K562 (cell line): ENCODE results near the gene TRIM69. TPM values are rescaled to one million over a fixed set of nuclear protein-coding genes. Genes with fewer than 3 reads are reported as not detected.

Experiments
- C11orf30 ChIP-seq: fragments of 450-650 bp; IDR thresholded peaks from 2 replicates; pipeline ENCODE4 v1.6.1; 2016; ENCODE audit warnings: low read depth, mild to moderate bottlenecking
- CREB3 ChIP-seq: fragments of 450-650 bp; conservative IDR thresholded peaks from 2 replicates; pipeline ENCODE4 v1.6.1; 2016; ENCODE audit warnings: missing genetic modification characterization, low read depth, mild to moderate bottlenecking, missing compliant biosample characterization, moderate library complexity
- HNRNPUL1 ChIP-seq: fragments of 200-400 bp; formaldehyde crosslinking; IDR thresholded peaks from 2 replicates; pipeline ENCODE4 v1.6.1; 2017; ENCODE audit warnings: low read length
- MYNN ChIP-seq, 2 experiments: sonication (generic); formaldehyde crosslinking in 1 of 2; IDR thresholded peaks; 2 replicates each; pipeline versions ENCODE4 v1.5.0 to v1.6.1; 2016 to 2020; ENCODE audit warnings: antibody characterized with exemption in 1 of 2, missing genetic modification reagents in 1 of 2
- POLR2A ChIP-seq: fragments of 450-650 bp; conservative IDR thresholded peaks from 2 replicates; pipeline ENCODE4 v1.6.1; 2016
- POLR2G ChIP-seq: fragments of 200-400 bp; formaldehyde crosslinking; IDR thresholded peaks from 2 replicates; pipeline ENCODE4 v1.6.1; 2017; ENCODE audit warnings: low read depth, mild to moderate bottlenecking, antibody characterized with exemption, low read length, moderate library complexity
- SLC30A9 ChIP-seq: fragments of 250-450 bp; sonication (Bioruptor Pico); IDR thresholded peaks from 2 replicates; pipeline ENCODE4 v1.8.0; 2022; ENCODE audit warnings: mild to moderate bottlenecking, moderate library complexity
- TAF7 ChIP-seq: fragments of 450-650 bp; IDR thresholded peaks from 2 replicates; pipeline ENCODE4 v1.6.1; 2016; ENCODE audit warnings: missing genetic modification characterization, missing compliant biosample characterization
- ZHX1 ChIP-seq: fragments of 150-350 bp; conservative IDR thresholded peaks from 2 replicates; pipeline ENCODE4 v1.6.1; 2014; ENCODE audit warnings: low read length
- ZNF589 ChIP-seq: fragments of 200-800 bp; sonication (Bioruptor generic); IDR thresholded peaks from 2 replicates; pipeline ENCODE4 v1.6.1; 2016; ENCODE audit warnings: low read depth, missing genetic modification characterization, missing compliant biosample characterization
- polyA plus RNA-seq, 8 experiments: library from polyadenylated mRNA; depleted of rRNA in 4 of 8; stranded (reverse) in 5 of 8; unstranded in 3 of 8; fragments of >200 nt; fragmentation: Nextera tagmentation in 2 of 8; fragmentation: Illumina TruSeq in 1 of 8; extraction: Ambion mirVana in 2 of 8; extraction: Trizol in 1 of 8; gene quantifications; 2 replicates each; pipeline versions ENCODE4 v1.2.1 to v1.2.3, GENCODE V29; 2011 to 2014; ENCODE audit warnings: inconsistent platforms in 1 of 8, missing spikeins in 1 of 8
- total RNA-seq, 7 experiments: library from RNA; depleted of rRNA in 6 of 7; stranded (reverse); fragments of >200 nt in 6 of 7; fragmentation: Illumina TruSeq in 2 of 7; extraction: Trizol in 2 of 7; gene quantifications; 2 replicates each; pipeline versions ENCODE4 v1.2.1 to v1.2.3, GENCODE V29; 2011 to 2021; ENCODE audit warnings: low replicate concordance in 1 of 7
- TF ChIP-seq, protein P1 (sequence below): fragments of 450-650 bp; IDR thresholded peaks from 2 replicates; pipeline ENCODE4 v1.6.1; 2016; ENCODE audit warnings: low read depth
- TF ChIP-seq, protein P2 (sequence below), 2 experiments: IDR thresholded peaks; 2 replicates each; pipeline ENCODE4 v1.6.1; 2012; ENCODE audit warnings: improper control_type of control experiment in 2 of 2, low read depth in 2 of 2, low read length in 2 of 2, borderline replicate concordance in 1 of 2

The TRIM69 gene
- total and polyA plus RNA-seq, 9 of the 15 experiments (the other 6 are each of a cell fraction or from before 2014, with no cell fraction given) = 1.0 to 4.3 (median 2.3) TPM

DNA sequence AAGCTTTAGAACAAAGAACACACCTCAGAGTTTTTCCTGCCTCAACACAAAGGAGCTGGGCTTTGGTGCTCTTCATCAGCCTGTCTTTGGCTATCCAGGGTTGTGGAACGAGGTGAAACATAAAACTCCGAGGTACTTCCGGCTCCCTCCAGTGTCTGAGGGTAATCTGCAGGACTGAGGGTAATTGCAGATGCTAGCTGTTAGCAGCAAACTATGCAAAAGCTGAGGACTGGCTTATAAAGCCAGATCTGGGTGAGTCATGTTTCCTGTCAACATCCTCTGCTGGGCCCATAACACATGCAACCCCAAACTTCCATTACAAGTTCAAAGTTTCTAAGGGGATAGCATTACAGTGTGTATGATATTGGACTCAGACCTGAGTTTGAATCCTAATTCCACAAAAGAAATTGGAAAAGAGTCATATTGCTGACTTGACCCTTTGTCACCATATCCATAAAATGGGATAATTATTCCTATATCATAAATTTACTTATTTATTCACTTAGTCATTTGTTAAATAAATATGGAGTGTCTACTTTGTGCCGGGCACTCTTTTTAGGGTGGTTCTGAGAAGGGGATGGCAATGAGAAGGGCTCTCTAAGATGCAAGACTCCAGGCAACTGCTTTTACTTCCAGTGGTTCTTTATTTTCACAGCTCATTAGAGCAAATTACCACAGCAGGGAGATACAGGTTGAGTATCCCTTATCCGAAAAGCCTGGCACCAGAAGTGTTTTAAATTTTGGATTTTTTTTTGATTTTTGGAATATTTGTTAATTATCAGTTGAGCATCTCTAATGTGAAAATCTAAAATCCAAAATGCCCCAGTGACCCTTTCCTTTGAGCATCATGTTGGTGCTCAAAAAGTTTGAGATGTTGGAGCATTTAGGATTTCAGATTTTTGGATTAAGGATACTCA, 9.5 kb upstream of the TRIM69 start (continued):
- TF ChIP-seq, protein P1, sequence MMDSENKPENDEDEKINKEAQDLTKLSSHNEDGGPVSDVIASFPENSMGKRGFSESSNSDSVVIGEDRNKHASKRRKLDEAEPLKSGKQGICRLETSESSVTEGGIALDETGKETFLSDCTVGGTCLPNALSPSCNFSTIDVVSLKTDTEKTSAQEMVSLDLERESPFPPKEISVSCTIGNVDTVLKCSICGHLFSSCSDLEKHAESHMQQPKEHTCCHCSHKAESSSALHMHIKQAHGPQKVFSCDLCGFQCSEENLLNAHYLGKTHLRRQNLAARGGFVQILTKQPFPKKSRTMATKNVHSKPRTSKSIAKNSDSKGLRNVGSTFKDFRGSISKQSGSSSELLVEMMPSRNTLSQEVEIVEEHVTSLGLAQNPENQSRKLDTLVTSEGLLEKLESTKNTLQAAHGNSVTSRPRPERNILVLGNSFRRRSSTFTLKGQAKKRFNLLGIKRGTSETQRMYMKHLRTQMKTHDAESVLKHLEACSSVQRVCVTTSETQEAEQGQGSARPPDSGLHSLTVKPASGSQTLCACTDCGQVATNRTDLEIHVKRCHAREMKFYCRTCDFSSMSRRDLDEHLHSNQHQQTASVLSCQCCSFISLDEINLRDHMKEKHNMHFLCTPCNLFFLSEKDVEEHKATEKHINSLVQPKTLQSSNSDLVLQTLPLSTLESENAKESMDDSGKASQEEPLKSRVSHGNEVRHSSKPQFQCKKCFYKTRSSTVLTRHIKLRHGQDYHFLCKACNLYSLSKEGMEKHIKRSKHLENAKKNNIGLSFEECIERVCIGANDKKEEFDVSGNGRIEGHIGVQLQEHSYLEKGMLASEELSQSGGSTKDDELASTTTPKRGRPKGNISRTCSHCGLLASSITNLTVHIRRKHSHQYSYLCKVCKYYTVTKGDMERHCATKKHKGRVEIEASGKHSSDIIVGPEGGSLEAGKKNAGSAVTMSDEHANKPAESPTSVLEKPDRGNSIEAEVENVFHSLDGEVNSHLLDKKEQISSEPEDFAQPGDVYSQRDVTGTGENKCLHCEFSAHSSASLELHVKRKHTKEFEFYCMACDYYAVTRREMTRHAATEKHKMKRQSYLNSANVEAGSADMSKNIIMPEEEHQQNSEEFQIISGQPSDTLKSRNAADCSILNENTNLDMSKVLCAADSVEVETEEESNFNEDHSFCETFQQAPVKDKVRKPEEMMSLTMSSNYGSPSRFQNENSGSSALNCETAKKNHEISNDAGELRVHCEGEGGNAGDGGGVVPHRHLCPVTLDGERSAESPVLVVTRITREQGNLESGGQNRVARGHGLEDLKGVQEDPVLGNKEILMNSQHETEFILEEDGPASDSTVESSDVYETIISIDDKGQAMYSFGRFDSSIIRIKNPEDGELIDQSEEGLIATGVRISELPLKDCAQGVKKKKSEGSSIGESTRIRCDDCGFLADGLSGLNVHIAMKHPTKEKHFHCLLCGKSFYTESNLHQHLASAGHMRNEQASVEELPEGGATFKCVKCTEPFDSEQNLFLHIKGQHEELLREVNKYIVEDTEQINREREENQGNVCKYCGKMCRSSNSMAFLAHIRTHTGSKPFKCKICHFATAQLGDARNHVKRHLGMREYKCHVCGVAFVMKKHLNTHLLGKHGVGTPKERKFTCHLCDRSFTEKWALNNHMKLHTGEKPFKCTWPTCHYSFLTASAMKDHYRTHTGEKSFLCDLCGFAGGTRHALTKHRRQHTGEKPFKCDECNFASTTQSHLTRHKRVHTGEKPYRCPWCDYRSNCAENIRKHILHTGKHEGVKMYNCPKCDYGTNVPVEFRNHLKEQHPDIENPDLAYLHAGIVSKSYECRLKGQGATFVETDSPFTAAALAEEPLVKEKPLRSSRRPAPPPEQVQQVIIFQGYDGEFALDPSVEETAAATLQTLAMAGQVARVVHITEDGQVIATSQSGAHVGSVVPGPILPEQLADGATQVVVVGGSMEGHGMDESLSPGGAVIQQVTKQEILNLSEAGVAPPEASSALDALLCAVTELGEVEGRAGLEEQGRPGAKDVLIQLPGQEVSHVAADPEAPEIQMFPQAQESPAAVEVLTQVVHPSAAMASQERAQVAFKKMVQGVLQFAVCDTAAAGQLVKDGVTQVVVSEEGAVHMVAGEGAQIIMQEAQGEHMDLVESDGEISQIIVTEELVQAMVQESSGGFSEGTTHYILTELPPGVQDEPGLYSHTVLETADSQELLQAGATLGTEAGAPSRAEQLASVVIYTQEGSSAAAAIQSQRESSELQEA = no peak
- no peak for TF ChIP-seq TAF7 (tag)
- TF ChIP-seq CREB3 (tag) = no peak
- TF ChIP-seq C11orf30 = peak; percentile 91
- no peak for TF ChIP-seq HNRNPUL1
- TF ChIP-seq MYNN (IDR thresholded peaks at IDR 0.05) = no peak
- TF ChIP-seq MYNN (CRISPR knock-in tag; IDR thresholded peaks at IDR 0.05) = no peak
- peak; percentile 89 for TF ChIP-seq ZNF589 (CRISPR knock-in tag)
- peak; percentile 71 for TF ChIP-seq POLR2G
- TF ChIP-seq, protein P2, sequence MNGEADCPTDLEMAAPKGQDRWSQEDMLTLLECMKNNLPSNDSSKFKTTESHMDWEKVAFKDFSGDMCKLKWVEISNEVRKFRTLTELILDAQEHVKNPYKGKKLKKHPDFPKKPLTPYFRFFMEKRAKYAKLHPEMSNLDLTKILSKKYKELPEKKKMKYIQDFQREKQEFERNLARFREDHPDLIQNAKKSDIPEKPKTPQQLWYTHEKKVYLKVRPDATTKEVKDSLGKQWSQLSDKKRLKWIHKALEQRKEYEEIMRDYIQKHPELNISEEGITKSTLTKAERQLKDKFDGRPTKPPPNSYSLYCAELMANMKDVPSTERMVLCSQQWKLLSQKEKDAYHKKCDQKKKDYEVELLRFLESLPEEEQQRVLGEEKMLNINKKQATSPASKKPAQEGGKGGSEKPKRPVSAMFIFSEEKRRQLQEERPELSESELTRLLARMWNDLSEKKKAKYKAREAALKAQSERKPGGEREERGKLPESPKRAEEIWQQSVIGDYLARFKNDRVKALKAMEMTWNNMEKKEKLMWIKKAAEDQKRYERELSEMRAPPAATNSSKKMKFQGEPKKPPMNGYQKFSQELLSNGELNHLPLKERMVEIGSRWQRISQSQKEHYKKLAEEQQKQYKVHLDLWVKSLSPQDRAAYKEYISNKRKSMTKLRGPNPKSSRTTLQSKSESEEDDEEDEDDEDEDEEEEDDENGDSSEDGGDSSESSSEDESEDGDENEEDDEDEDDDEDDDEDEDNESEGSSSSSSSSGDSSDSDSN (IDR thresholded peaks at IDR 0.05; ENCODE audit: borderline replicate concordance in 1 of 2, low read depth in 2 of 2, low read length in 2 of 2) = no peak
- TF ChIP-seq ZHX1 = 0 out of 2 replicates have a peak, but pooled peaks have one; percentile 26
- peak; percentile 95 for TF ChIP-seq POLR2A
- no peak for TF ChIP-seq SLC30A9 (CRISPR knock-in tag)
